GM12892 (cell line): Measurements from ENCODE around the gene PLEKHM3.

Source experiments
- POLR2AphosphoS5 ChIP-seq: IDR thresholded peaks from 2 replicates; pipeline ENCODE4 v1.6.1; 2011; ENCODE audit warnings: low read depth, low read length, control low read depth
- TAF1 ChIP-seq: IDR thresholded peaks from 2 replicates; pipeline ENCODE4 v1.6.1; 2011; ENCODE audit warnings: low read depth, mild to moderate bottlenecking, control low read depth, low read length, borderline replicate concordance

DNA sequence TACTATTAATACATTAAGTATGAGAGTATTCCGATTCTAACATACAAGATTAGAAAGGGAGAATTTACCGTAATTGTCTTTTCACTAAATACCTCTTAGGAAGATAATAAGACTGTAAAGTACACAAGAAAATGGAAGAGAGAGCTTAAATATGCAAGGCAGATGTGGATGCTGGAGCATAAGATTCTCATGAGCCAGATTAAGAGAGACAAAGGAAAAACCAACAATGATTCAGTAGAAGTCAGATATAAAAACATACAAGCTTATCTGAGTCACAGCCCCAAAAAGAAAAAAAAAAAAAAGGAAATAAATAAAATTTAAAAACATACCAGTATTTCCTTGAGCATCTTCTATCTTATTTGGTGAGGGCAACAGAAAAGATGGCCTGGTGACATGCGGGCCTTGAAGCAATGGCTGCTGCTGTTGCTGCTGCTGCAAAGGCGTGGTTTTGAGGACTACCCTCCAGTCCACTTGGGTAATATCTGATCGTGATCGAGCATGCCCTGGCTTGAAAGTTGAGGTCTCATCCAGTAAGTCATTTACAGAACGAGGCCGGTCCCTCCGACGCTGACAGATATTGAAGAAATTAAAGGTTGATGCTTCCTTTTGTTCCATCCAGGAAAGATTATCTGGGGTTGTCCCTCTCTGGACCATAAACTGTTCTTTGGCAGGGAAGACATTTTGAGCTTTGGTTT is 24.5 kb downstream of the PLEKHM3 start:
- TF ChIP-seq POLR2AphosphoS5 (no peak), TAF1 (no peak)
